GM13976 (cell line): ENCODE results near the gene IGSF9.

Experiments
- DNase-seq: peaks from one replicate; pipeline ENCODE4 v3.0.0; 2012; ENCODE audit warnings: low spot score
- in situ Hi-C: fragments of 300-500 bp; cut with MboI; formaldehyde crosslinking; loops from one replicate; pipeline ENCODE4 v1.12.0; 2022; ENCODE audit warnings: low sequenced_read_pairs, mixed read lengths, inconsistent platforms; ENCODE audit not compliant: unreplicated experiment
- TF ChIP-seq, protein P1 (sequence below): IDR thresholded peaks from 2 replicates; pipeline ENCODE4 v1.5.1; 2012; ENCODE audit warnings: borderline replicate concordance, mild to moderate bottlenecking; ENCODE audit not compliant: insufficient read depth; ENCODE audit errors: extremely low read depth, missing control alignments, control extremely low read depth

Gene IGSF9

DNA sequence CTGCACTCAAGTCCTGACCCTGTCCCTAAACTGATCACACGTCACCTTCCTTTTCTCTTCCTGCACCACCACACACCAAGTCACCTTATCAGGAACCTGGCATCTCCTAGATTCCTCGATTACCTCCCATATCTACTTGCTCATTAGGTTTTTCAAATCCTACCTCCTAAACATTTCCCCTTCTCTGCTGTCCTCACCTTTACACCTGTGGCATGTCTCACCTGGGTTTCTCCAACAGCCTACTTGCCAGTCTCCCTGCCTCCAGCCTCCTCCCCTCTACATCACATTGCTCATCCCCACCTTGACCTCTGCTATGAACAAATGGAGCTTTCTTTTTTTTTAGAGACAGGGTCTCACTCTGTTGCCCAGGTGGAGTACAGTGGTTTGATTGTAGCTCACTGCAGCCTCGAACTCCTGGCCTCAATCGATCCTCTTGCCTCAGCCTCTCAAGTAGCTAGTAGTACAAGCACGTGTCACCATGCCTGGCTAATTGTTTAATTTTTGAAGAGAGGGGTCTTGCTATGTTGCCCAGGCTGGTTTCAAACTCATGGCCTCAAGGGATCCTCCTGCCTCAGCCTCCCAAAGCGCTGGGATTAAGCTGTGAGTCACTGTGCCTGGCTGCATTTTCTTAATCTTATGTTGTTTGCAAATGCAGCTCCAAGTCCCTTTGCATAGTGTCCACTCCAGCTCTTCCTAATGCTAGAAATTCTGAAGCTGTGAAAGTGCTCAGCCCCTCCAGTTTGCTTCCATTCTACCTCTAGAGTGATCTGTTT lies 6.3 kb downstream of the IGSF9 start:
- in situ Hi-C loops, result loop anchor here (10.0 kb wide), 1 partner anchor 66 kb away; no protein-coding TSS in a partner anchor
- DNase-seq, result no peak
- TF ChIP-seq, protein P1, sequence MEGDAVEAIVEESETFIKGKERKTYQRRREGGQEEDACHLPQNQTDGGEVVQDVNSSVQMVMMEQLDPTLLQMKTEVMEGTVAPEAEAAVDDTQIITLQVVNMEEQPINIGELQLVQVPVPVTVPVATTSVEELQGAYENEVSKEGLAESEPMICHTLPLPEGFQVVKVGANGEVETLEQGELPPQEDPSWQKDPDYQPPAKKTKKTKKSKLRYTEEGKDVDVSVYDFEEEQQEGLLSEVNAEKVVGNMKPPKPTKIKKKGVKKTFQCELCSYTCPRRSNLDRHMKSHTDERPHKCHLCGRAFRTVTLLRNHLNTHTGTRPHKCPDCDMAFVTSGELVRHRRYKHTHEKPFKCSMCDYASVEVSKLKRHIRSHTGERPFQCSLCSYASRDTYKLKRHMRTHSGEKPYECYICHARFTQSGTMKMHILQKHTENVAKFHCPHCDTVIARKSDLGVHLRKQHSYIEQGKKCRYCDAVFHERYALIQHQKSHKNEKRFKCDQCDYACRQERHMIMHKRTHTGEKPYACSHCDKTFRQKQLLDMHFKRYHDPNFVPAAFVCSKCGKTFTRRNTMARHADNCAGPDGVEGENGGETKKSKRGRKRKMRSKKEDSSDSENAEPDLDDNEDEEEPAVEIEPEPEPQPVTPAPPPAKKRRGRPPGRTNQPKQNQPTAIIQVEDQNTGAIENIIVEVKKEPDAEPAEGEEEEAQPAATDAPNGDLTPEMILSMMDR, result no peak

- in situ Hi-C loops, result loop anchor here (10.0 kb wide), 1 partner anchor 66 kb away; no protein-coding TSS in a partner anchor
- TF ChIP-seq, protein P1, result no peak
- peak; percentile 29 for DNase-seq
Observed at GRCh38 chr1:159938211-159938852, 7.1 kb downstream of the IGSF9 start.

DNA sequence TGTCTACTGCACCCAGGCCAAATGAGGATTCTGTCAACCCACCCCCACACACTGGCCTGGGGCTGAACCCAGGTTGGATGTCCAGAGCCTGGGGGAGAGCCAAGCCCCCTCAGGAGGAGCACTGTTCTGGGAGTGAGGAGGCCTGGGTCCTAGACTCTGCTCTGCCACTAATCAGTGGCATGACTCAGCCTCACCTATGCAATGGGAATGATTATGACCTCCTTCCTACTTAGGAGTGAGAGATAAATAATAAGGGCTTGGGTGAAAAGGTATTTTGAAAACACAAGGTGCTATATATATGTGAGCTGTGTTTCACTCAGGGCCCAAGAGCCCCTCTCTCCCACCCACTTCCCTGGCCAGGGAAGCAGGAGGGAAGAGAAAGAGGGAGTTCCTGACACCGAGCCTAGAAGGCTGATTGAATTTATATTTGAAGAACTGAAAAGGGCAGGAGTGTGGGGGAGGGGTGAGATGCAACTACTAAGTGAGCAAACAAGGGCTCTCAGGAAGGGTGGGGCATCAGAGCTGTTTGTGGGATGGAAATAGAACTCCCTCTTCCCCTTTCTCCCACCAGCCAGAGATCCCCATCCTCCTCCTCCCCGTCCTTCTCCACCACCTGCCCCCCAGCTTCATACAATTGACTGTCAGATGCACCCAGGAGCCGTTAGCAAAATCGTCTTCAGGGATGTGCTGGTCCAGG lies 8.2 kb downstream of the IGSF9 start:
- DNase-seq, result peak; percentile 49
- in situ Hi-C loops, result loop anchor here (10.0 kb wide), 1 partner anchor 68 kb away; no protein-coding TSS in a partner anchor

GRCh38 chr1:159936273-159936904 lies 9.0 kb downstream of the IGSF9 start:
- DNase-seq, result peak; percentile 89
- in situ Hi-C loops, result loop anchor here (10.0 kb wide), 1 partner anchor 68 kb away; no protein-coding TSS in a partner anchor
- TF ChIP-seq, protein P1, result peak; percentile 94

More for the DNA sequence above, 8.2 kb downstream of the IGSF9 start:
- TF ChIP-seq, protein P1, result no peak

DNA sequence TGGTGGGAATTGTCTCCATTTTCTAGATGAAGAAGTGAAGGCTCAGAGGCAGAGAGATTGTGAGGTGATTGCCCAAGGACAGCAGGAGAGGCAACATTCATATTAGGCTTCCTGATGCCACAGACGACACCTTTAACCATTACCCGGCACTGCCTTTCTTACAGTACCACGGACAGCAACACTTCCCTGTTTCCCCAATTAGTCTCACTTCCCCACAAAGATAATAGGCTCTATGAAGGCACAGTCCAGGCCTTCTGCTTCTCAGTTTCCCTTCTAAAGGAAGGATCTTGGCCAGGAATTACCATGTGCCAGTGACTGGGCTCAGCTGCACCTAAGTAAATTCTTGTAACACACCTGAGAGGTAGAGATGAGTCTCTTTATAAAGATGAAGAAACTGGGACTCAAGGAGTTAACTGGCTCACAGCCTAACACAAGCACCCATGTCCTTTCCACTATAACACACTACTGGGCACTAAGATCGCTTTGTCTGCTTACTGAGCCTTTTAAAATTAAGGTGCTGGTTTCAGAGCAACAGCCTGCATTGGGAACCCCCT lies 9.6 kb downstream of the IGSF9 start:
- in situ Hi-C loops, result loop anchor here (10.0 kb wide), 1 partner anchor 69 kb away; no protein-coding TSS in a partner anchor
- TF ChIP-seq, protein P1, result no peak
- peak; percentile 48 for DNase-seq

GRCh38 chr1:159935305-159935704 lies 10.1 kb downstream of the IGSF9 start:
- TF ChIP-seq, protein P1, result no peak
- DNase-seq, result no peak
- in situ Hi-C loops, result loop anchor here (10.0 kb wide), 1 partner anchor 69 kb away; no protein-coding TSS in a partner anchor
